ENCODE results near the gene ADARB1.

Gene ADARB1

DNA sequence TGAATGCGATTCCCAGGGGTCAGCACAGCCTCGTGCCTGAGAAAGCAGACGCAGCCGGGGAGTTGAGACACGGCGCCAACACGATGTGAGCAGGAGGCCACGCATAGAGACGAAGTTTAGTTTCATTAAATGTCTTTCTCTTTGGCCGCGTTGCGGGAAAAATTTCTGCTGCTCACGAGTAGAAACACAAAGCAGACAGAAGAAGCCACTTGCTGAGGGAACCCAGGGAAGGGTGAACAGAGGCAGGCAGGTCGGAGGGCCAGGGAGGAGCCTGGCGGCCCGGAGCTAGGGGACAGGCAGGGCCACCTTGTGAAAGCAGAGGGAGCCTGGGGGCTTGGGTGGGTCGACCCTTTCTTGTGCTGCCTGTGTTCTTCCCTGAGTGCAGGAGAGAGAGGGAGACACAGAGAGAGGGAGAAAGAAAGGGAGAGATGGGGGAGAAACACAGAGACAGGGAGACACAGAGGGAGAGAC lies 180.1 kb downstream of the ADARB1 start:
- Mint-ChIP-seq H3K4me3 (no peak overlapping the region), H3K27ac (peak overlapping the region; percentile 81), H3K36me3 (ENCODE audit: low read depth) (peaks cover 14% of the 10 kb centered on the region), H3K27me3 (ENCODE audit: low read depth, poor library complexity) (peaks cover 6% of the 10 kb centered on the region), H3K9me3 (peaks cover 19% of the 10 kb centered on the region), H3K4me1 (peaks cover 41% of the 10 kb centered on the region)
- TF ChIP-seq, protein P1, sequence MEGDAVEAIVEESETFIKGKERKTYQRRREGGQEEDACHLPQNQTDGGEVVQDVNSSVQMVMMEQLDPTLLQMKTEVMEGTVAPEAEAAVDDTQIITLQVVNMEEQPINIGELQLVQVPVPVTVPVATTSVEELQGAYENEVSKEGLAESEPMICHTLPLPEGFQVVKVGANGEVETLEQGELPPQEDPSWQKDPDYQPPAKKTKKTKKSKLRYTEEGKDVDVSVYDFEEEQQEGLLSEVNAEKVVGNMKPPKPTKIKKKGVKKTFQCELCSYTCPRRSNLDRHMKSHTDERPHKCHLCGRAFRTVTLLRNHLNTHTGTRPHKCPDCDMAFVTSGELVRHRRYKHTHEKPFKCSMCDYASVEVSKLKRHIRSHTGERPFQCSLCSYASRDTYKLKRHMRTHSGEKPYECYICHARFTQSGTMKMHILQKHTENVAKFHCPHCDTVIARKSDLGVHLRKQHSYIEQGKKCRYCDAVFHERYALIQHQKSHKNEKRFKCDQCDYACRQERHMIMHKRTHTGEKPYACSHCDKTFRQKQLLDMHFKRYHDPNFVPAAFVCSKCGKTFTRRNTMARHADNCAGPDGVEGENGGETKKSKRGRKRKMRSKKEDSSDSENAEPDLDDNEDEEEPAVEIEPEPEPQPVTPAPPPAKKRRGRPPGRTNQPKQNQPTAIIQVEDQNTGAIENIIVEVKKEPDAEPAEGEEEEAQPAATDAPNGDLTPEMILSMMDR (IDR thresholded peaks at IDR 0.05), result no peak
- no peak for DNase-seq

DNA sequence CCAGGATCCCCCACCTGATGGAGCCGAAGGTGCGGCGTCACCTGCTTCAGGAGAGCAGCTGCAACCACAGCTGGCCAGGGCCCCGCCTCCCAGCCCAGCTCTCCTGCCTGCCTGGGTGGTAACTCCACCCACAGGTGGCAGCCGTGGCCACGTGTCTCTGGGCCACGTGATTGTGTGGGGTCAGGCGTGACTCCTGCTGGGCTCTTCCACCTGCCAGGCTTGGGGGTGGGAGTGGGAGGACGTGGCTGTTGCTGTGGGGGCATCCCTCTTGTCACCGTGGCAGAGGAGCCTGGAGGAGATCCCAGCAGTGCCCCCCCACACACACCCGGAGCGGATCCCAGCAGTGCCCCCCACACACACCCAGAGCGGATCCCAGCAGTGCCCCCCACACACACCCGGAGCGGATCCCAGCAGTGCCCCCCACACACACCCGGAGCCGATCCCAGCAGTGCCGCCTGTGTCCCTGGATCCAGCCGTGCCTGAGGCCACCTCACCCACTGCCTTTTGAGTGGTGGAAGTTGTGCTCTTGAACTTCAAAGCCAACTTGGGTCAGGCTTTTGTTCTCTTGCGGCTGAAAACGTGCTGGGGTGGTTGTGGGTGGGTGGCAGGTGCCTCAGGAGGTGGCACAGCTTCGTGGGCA lies 181.1 kb downstream of the ADARB1 start:
- Mint-ChIP-seq H3K4me3 (no peak overlapping the region), H3K36me3 (ENCODE audit: low read depth) (peaks cover 10% of the 10 kb centered on the region), H3K4me1 (peaks cover 34% of the 10 kb centered on the region), H3K9me3 (peaks cover 13% of the 10 kb centered on the region), H3K27ac (no peak overlapping the region), H3K27me3 (ENCODE audit: low read depth, poor library complexity) (peaks cover 2% of the 10 kb centered on the region)
- TF ChIP-seq, protein P1 (IDR thresholded peaks at IDR 0.05), result no peak
- DNase-seq, result no peak

DNA sequence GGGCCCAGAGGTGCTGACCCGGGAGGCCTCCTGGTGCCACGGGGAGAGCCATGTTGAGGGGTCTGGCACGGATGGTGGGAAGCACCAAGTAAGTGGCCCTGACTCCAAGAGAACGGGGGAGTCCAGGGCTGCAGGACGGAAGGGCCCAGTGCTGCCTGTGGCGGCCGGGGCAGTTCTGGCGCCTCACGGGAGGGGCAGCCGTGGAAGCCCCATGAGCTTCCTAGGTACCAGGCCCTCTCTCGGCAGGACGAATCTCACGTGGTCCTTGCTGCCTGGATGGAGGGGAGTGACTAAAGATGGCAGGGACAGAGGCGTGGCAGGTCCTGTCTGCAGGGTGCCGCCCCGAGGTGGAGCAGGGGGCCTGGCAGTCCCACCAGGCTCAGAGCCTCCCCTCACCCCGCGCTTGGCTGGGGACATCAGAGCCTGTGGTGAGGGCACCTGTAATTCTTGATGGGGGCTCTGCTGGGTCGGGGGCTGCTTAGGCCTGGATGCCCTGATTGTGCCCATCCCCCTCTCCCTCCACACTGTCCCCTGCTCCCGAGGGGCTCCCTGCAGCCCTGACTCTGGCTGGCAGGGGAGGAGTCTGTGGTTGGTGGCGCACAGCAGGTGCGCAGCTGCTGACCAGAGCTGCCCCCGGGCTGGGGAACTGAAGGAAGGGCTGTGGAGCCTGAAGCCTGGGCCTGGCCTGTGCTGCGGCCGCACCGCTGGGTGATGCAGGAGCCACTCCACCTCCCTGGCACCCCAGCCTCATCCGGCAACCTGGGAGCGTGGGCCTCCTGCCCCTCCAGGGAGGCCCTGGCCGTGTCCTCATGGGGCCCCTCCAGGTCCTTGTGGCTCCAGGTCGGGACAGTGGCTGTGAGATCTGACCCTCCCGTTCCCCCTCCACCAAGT lies 181.9 kb downstream of the ADARB1 start:
- Mint-ChIP-seq H3K4me3 (no peak overlapping the region), H3K27ac (no peak overlapping the region), H3K36me3 (ENCODE audit: low read depth) (peaks cover 5% of the 10 kb centered on the region), H3K4me1 (peaks cover 30% of the 10 kb centered on the region), H3K27me3 (ENCODE audit: low read depth, poor library complexity) (no peaks in the 10 kb centered on the region), H3K9me3 (peaks cover 5% of the 10 kb centered on the region)
- no peak for DNase-seq
- TF ChIP-seq, protein P1 (IDR thresholded peaks at IDR 0.05), result no peak

DNA sequence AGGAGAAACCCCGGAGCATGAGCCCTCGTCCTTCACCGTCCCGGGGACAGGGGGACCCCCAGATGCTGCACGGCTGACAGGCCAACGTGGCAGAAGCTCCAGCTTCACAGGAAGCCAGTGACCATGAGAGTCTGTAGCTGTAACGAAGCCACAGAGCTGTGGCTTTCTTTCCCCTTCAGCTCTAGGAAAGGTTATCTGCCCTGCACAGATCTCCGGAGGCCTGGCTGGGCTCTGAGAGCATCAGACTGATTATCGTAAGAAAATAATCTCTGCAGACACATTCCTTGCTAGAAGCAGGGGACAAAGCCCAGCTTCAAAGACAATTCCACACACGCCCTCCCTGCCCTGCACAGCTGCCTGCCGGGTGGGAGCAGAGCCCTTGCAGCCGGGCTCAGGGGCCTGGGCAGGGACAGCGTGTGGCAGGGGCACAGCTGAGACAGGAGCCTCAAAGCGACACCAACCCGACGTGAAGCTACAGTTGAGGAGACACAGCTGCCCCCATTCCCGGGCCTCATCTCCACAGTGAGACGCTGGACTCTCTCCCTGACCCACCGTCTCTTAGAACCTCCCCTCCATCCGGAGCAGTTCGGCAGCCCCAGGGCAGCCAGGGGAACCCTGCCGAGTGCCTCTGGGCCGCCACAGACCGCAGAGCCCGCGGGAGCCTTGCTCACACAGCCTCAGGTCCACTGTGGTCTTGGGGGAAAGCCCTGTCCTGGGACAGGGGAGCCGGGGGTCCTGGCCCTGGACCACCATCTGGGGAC lies 182.7 kb downstream of the ADARB1 start:
- Mint-ChIP-seq H3K4me3 (no peak overlapping the region), H3K27me3 (ENCODE audit: low read depth, poor library complexity) (no peaks in the 10 kb centered on the region), H3K36me3 (ENCODE audit: low read depth) (peaks cover 5% of the 10 kb centered on the region), H3K4me1 (peaks cover 30% of the 10 kb centered on the region), H3K9me3 (no peaks in the 10 kb centered on the region), H3K27ac (no peak overlapping the region)
- no peak for DNase-seq
- TF ChIP-seq, protein P1 (IDR thresholded peaks at IDR 0.05), result no peak

DNA sequence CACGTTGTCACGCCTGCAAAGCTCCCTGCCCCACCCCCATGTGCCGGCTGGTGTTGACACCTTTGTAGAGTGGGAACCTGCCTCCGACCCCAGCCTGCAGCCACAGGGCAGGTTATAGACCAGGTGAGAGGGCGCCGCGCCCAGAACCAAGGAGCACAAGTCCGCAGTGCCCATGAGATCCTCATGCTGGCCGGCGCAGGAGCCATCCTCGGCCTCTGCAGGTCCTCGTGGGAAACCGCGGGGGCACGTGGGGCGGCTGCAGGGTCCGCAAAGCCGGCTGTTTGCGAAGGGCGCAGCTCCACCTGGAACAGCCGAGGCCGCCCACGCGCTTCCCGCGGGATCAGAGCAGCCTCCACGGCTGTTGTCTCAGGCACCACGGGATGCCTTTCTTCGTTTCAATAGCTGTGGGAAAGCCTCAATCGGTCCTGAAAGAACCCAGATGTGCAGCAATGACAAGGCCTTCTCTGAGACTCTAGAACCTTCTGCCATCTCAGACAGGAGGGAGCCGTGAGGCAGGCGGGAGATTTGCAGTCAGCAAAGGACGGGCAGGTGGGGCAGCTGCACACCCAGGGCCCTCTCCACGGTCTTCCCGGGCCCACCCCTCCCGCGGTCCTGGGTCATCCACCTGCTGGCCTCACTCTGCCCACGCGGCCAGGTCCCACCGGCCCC lies 183.4 kb downstream of the ADARB1 start:
- peaks cover 13% of the 10 kb centered on the region for H3K36me3 Mint-ChIP-seq (ENCODE audit: low read depth)
- peaks cover 28% of the 10 kb centered on the region for H3K4me1 Mint-ChIP-seq
- no peak overlapping the region for H3K27ac Mint-ChIP-seq
- no peak for DNase-seq
- TF ChIP-seq, protein P1 (IDR thresholded peaks at IDR 0.05), result no peak
- H3K9me3 Mint-ChIP-seq, result no peaks in the 10 kb centered on the region
- no peaks in the 10 kb centered on the region for H3K27me3 Mint-ChIP-seq (ENCODE audit: low read depth, poor library complexity)
- no peak overlapping the region for H3K4me3 Mint-ChIP-seq
